GM21390 (cell line): Measurements from ENCODE around the gene SCLY.

Source experiments
- ATAC-seq: cut with Tn5 transposase; IDR thresholded peaks from one replicate; pipeline ENCODE4 v1.9.1; 2021; ENCODE audit not compliant: unreplicated experiment

The SCLY gene

GRCh38 chr2:238124488-238125126 is 63.8 kb downstream of the SCLY start:
- ATAC-seq, result no peak

GRCh38 chr2:238125127-238125885 is 64.5 kb downstream of the SCLY start:
- no peak for ATAC-seq

DNA sequence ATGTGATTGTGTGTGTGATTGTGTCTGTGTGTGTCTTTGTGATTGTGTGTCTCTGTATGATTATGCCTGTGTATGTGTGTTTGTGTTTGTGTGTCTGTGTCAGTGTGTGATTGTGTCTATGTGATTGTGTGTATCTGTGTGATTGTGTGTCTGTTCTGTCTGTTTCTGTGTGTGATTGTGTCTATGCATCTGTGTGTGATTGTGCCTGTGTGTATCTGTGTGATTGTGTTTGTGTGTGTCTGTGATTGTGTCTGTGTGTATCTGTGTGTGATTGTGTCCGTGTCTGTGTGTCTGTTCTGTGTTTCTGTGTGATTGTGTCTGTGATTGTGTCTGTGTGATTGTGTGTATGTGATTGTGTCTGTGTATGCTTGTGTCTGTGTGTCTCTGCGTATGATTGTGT is 65.5 kb downstream of the SCLY start:
- no peak for ATAC-seq

GRCh38 chr2:238126775-238127164 is 66.0 kb downstream of the SCLY start:
- no peak for ATAC-seq

DNA sequence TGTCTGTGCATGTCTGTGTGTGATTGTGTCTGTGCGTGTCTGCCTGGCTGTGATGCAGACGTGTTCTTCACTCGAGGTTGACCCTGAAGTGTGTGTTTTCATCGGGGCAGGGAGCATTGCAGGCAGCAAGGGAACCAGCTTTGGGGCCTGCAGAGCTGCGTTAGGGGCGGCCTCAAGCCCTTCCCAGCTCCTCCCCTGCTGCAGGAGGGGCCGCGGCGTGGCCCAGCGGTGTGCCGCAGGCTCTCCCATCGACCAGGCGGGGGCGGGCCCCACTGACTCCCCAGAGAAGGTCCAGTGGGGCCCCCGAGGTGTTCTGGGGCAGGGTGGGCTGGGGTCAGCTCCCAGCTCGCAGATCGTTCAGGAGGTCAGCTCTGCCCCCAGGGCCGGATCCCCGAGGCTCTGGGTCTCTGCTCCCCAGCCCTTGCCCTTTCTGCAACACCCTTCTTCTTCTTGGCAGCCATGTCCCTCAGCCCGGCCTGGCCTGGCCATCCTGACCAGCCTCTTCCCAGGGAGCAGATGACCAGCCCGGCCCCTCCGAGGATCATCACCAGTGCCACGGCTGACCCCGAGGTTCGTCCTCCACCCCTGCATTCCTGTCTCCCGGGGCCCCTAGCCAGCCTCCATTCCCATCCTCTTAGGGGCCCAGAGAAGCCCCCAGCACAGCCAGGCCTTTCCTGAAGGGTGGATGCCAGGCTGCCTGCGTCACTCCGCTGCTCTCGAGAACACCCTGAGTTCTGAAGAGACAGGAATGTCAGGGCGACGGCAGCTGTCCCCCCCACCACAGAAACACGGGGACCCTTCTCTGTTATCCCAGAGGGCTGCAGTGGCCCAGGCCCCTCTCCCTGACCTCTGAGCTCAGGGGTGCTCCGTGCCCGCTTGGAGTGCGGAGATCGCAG is 66.6 kb downstream of the SCLY start:
- no peak for ATAC-seq

DNA sequence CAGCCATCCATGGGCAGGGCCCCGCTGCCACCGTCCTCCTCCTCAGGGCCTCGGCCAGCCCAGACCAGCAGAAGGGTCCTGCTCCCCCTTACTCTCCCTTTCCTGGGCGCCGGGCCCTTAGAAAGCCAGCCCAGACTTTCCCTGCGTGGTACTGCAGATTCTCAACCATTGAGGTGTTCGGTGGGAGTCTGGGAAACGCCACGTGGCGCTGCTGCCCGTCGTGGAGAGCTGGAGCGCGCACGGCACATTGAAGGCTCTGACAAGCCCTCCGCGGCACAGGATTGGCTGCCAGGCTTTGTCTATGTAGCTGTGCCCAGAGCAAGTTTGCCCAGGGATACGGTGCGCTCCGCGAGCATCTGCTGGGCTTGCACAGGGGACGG is 67.2 kb downstream of the SCLY start:
- ATAC-seq, result no peak

- ATAC-seq, result no peak
Observed at GRCh38 chr2:238128534-238129001, 67.8 kb downstream of the SCLY start.

- no peak for ATAC-seq
Observed at GRCh38 chr2:238129166-238130010, 68.6 kb downstream of the SCLY start.

- ATAC-seq, result no peak
Observed at GRCh38 chr2:238130111-238130695, 69.4 kb downstream of the SCLY start.

GRCh38 chr2:238130696-238131628 is 70.2 kb downstream of the SCLY start:
- ATAC-seq, result no peak

DNA sequence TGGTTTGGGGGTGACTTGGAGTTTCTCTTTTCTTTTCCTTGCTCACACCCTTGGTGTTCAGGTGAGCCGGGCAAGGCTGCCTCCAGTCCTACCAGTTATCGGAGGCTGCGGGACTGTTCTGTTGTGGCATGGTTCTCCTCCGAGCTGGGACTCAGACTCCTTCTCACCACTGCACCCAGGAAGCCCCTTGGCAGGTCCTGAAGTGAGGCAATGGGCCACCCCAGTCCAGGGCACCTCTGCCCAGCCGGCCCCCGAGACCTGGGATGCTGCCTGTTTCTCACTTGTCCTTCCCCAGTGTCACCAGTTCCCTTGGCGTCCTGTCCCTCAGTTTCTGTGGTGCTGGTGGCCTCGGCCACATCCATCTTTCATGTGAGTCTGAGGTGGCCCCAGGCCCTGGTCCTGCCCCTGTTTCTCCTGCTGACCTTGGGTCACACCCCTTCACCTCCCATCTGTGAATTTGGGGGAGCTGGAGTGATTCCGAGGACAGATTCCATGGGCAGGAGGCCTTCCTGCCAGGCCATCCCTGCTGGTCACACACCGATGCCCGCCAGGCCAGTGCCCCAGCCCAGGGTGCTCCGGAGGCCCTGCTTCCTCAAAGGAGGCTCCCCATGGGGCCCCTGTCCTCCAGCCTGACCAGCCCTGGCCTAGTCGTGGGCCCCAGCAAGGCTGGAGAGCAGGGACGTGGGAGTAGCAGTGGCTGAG is 71.1 kb downstream of the SCLY start:
- ATAC-seq, result no peak

DNA sequence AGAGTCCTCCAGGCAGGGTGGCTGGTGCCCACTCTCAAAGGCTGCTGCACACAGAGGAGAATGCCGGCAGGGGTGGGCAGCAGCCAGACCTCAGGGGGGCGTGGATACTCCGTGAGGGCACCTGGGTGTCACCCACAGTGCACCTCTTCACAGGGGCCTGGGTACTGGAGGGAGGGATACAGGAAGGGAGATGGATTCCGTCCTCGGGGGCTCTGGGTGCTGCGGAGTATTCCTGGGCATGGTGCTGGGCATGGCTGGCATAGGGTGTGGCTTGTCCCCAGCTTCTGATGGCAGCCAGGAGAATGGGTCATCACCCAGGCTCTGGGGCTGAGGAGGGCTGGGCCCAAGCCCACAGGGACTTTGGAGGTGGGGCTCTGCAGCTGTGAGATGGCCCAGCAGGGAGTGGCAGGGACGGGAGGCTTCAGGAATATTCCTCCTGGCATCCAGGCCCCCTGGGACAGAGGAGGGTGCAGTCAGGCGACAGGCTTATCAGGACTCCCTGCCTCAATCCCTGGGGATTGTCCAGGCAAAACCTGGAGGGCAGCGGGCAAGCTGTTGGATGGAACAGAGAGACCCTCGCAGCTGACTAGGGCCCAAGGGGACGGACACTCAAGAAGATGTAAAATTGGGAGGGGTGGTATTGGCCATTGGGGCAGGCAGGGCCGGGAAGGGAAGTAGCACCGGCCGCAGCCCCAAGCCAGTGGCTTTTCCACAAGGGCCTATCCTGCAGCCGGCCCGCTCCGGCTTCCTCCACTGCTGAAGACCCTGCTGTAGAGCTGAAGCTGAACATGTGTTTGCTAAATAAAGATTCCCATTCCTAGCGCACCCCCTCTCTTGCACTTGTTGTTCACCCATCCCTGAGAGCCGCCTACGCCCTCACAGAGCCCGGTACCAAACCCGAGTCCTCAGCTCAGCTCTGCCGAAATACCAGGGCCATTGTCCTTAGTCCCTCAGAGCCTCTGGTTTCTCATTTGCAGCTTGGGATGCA is 72.0 kb downstream of the SCLY start:
- no peak for ATAC-seq

- ATAC-seq, result no peak
Observed at GRCh38 chr2:238133499-238134392, 72.9 kb downstream of the SCLY start.

DNA sequence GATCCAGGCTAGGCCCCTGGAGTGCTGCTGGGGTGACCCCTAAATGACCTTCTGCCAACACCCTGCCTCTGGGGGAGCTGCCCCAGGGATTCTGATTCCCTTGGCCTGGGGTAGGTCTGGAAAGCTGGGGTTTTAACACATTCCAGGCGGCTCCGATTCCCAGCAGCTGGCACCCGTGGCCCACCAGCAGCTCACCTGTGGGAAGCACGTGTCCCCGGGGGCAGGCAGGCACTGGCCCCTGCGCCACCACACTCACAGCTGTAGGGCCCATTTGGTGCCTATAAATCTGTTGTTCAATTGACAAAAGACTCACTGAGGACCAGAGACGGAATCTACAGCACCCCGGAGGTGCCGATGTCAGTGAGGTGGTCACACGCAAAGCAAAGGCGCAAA is 73.6 kb downstream of the SCLY start:
- no peak for ATAC-seq

GRCh38 chr2:238135601-238136150 is 74.9 kb downstream of the SCLY start:
- ATAC-seq, result no peak
